ENCODE results near the gene MAPK8IP3.
"Not testable (repeated sequence)": the region's sequence is repeated elsewhere in the genome, so short reads cannot be mapped to it uniquely, and the experiment has no call there.

MAPK8IP3 gene

DNA sequence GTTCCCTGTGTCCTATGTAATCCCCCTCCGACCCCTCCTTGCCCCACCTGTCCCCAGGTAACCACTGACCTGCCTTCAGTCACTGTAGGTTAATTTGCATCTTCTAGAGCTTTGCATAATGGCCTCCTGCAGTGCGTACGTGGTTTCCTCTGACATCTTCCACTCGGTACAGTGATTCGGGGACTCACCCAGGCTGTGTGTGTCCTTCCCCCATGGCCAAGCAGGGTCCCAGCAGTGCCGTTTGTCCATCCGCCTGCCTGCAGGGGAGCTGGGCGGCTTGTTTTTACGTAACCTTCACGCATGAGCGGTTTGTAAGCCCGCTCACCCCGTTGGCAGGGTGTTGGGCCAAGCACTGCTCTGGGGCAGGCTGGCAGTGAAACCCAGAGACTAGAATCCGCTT, 7.9 kb downstream of the MAPK8IP3 start:
- DNase-seq, result no peak

DNA sequence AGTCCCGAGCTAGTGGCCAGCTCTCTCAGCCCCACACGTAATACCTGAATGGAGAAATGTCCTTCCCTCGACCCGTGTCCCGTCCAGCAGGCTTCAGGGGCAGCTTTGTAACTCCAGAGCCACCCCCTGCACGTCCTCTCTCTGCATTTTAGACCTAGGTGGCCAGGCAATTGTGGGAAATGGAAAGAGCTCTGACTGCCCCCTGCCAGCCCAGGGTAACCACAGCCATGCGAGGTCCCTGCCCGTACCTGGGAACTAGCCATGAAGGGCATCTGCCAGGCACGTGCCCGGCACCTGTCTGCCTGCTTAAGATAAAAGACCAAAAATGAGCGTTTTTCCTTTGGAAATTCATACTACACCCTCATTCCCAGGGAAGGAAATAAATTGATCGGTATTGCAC, 9.2 kb downstream of the MAPK8IP3 start:
- DNase-seq, result no peak

DNA sequence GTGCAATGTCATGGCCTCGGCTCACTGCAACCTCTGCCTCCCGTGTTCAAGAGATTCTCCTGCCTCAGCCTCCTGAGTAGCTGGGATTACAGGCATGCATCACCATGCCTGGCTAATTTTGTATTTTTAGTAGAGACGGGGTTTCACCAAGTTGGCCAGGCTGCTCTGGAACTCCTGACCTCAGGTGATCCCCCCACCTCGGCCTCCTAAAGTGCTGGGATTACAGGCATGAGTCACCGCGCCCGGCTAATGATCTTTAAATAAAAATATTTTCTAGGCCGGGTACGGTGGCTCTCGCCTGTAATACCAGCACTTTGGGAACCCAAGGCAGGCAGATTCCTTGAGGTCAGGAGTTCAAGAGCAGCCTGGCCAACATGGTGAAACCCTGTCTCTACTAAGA, 12.2 kb downstream of the MAPK8IP3 start:
- not testable (repeated sequence) for DNase-seq

DNA sequence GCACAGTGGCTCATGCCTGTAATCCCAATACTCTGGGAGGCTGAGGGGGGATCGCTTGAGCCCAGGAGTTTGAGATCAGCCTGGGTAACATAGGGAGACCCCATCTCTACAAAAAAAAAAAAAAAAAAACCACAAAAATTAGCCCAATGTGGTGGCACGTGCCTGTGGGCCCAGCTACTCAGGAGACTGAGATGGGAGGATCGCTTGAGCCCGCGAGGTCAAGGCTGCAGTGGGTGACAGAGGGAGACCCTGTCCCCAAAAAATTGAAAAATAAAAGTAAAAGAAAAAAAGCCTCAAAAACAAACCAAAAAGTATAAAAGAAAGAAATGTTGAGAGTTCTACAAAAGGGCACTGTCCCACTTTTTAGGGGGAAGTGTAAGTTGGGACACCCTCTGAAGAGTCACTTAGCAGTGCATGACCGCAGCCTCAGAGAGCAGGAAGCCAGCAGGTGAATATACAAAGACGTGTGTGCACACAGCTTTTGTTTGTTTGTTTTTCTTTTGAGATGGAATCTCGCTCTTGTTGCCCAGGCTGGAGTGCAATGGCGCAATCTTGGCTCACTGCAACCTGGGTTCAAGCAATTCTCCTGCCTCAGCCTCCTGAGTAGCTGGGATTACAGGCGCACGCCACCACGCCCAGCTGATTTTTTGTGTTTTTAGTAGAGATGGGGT, 13.7 kb downstream of the MAPK8IP3 start:
- DNase-seq, result not testable (repeated sequence)

DNA sequence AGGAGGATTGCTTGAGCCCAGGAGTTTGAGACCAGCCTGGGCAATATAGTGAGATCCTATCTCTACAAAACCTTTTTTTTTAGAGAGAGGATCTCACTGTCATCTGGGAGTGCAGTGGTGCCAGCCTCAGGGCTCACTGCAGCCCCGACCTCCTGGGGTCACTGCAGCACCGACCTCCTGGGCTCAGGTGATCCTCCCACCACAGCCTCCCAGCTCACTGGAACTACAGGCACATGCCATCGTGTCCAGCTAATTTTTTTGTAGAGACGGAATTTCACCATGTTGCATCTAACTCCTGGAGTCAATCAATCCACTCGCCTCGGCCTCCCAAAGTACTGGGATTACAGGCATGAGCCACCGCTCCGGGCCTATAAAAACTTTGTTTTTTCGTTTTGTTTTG, 15.4 kb downstream of the MAPK8IP3 start:
- no peak for DNase-seq

DNA sequence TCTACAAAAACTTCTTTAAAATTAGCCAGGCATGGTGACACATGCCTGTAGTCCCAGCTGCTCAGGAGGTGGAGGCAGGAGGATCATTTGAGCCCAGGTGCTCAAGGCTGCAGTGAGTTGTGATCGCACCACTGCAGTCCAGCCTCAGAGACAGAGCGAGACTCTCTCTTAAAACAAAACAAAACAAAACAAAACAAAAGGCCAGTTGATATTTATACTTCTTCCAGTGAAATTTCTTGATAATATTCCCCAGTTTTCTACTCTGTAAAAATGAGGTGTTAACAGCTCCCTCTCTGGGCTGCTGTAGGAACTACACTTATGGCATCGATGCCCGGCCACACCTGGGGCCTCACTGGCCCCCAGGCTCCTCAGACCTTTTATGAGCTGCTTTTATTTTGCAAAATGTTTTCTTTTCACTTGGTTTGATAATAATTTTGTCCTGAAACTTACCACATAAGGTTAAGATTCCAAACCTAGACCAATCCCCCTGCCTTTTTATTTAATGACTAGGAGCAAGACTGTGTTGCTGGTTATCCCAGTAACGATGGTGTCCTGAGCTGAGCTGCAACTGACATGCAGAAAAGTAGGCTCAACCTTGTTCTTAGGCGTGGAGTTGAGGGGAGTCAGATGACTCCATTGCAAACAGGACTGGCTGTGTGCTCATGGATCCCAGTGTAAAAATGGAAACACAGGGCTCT, 17.6 kb downstream of the MAPK8IP3 start:
- DNase-seq, result peak; percentile 50

DNA sequence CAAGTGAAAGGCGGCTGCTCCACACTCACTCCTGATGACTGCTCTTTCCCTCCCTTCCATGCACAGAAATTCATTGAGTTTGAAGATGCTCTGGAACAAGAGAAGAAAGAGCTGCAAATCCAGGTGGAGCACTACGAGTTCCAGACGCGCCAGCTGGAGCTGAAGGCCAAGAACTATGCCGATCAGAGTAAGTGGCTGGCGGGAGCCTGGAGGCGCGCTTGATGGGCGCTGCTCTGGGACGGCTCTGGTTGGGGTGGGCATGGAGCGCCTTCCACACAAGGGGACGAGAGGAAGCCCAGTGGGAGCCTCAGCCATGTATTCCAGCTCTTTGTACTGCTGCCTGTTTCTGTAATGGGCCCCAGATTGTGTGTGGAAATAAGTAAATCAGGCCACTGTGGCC, 18.5 kb downstream of the MAPK8IP3 start:
- DNase-seq, result no peak

DNA sequence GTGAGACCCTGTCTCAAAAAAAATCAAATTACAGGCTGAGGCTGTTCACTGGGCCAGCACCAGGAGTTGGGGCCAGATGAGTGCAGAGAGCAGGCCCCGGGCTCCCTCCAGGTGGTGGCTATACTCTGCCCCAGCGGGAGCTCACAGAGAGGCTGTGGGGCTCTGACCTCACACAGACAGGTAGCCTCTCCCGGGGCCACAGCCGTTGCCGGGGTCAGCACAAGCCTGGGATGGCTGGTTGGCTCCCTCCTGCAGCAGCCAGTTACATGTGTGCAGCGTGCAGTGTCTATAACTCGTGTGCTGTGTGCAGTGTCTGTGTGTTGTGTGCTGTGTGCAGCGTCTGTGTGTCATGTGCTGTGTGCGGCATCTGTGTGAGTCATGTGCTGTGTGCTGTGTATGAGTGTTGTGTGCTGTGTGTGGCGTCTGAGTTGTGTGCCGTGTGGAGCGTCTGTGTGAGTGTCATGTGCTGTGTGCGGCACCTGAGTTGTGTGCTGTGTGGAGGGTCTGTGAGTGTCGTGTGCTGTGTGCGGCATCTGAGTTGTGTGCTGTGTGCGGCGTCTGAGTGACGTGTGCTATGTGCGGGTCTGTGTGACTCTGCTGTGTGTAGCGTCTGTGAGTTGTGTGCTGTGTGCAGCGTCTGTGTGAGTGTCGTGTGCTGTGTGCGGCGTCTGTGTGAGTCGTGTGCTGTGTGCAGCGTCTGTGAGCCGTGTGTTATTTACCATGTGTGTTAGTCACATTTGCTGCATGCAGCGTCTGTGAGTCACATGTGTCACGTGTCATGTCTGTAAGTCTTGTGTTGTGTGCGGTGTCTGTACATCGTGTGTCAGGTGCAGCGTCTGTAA, 20.9 kb downstream of the MAPK8IP3 start:
- DNase-seq, result no peak

DNA sequence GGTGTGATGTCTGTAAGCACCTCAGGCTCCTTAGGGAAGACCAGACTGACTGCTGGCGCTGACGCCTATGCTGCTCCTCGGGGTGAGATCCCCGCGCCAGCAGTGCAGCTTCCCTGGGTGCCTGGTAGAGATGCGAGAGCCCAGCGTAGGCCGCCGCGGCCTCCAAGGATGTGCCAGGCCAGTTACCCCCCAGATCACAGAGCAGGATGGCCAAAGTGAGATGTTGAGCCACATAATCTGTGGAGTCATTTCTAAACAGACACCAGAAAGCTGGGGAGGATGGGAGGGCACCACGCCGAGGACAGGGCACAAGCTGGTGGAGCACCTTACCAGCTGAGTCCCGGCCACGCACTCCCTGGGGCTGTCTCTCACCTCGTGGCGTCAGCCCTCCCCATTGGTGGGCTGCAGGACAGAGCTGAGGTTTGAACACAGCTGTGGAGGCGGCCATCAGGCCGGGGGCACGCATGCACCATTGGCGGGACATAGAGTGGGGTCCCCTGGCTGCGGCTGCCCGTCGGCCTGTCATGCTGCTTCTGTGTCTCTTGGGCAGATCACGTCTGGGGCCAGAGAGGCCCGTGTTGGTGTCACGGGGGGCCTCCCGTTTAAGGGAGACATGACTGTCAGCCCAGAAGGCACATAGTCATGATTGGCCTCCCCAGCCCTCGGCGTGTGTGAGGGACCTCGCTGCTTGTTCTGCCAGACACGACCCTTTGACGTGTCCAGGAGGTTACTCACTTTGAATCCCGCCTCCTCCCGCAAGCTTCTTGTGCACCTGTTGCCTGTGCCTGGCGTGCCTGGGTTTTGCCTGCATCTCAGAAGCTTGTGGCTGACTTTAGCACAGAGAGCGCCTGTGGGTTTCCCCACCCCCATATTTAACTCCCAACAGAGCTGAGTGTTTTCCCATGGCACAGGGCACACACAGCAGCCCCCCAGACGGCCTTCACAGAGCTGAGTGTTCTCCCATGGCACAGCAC, 21.9 kb downstream of the MAPK8IP3 start:
- DNase-seq, result no peak

DNA sequence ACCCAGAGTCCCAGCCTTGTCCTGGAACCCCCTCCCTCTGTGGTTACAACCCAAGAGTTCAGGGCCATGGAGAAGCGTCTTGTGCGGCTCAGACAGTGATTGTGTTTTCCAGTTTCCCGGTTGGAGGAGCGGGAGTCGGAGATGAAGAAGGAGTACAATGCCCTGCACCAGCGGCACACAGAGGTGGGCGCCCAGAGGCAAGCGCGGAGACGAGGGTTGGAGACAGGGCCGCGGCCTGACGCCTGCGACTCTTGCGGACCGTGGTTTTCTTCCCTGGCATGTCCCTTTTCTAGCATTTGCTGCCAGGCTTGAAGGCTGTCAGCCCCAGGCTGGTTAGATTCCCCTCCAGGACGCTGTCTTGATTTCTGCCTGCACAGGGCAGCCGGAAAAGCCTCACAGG, 23.0 kb downstream of the MAPK8IP3 start:
- no peak for DNase-seq

DNA sequence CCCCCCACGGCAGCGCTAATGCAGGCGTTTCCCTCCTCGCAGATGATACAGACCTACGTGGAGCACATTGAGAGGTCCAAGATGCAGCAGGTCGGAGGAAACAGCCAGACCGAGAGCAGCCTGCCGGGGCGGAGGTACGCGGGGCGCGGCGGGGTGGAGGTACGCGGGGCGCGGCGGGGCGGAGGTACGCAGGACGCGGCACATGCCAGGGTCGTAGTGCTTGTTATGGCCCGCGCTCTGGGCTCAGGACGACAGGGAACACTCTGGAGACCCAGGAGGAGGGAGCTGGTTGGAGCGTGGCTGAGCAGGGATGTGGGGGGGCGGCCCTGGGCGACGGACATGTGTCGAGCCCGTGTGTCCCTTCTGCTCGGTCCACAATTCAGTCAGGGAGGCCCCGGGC, 23.4 kb downstream of the MAPK8IP3 start:
- no peak for DNase-seq

DNA sequence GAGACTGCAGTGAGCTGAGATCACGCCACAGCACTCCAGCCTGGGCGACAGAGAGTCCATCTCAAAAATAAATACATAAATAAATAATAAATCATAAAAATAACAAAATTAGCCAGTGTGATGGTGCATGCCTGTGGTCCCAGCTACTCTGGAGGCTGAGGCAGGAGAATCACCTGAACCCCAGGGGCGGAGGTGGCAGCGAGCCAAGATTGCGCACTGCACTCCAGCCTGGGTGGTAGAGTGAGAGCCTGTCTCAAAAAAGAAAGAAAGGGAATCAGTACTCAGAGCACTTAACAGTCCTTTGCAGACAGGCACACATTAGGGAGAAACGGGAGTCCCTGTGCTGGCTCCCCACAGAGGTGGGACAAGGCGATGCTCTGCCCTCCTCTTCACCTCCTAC, 25.1 kb downstream of the MAPK8IP3 start:
- no peak for DNase-seq

DNA sequence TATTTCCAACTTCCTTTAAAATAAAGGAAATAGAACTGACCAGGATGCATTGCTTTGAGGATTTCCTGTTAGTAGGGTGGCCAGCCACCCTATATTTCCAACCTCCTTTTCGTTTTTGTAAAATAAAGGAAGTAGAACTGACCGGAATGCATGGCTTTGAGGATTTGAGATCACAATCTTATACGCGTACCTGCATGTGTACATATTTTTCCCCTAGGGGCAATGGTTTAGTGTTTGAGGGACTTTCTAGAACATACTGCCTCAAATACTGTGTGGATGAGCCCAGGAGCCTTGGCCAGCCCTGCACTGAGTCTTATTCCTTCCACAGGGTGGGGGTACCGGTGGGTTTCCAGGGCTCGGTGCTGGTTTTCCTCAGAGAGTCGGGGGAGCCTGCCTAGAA, 25.6 kb downstream of the MAPK8IP3 start:
- DNase-seq, result no peak

DNA sequence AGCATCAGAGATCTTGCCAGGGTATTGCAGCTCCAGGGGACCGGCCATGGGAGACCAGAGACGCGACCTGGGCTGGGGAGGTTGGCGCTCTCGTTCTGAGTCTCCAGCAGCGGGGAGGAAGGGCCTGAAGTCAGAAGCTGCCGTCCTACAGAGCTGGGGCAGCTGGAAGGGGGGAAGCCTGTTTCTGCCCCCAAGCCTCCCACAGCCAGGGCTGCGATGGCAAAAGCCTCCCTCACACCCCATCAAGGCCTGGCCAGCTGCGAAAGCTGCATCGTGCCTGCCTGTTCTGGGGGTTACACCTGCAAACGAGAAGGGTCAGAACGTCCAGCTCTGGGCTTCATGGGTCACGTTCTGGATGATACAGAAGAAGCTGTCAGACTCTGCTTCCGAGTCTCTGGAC, 26.1 kb downstream of the MAPK8IP3 start:
- DNase-seq, result no peak

DNA sequence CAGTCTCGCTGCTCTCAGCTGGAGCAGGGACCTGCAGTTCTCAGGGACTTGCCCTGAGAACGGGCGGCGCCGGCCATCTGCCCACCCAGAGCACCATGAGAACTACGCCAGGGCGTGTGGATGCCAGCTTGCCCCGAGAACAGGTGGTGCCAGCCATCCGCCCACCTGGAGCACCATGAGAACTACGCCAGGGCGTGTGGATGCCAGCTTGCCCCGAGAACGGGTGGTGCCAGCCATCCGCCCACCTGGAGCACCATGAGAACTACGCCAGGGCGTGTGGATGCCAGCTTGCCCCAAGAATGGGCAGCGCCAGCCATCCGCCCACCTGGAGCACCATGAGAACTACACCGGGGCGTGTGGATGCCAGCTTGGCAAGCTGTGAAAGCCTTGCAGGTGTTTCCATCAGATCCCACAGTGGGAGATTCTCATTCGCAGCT, 26.6 kb downstream of the MAPK8IP3 start:
- DNase-seq, result not testable (repeated sequence)

DNA sequence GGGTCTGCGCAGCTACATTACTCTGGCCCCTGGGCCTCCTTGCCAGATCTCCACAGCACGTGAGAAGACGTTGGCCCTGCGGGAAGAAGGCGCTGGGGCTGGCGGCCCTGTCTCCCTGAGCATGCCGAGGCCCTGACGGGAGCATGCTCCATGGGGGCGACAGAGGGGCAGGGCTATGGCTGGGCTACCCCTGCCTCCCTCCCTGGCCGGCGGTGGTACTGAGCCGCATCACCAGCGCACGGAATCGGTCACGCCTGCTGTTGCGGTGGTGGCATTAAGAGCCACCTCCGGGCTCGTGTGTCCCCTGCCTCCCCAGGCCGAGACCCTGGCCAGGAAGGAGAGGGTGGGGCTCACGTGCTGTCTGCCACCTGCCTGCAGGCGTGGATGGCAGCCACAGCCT, 28.1 kb downstream of the MAPK8IP3 start:
- DNase-seq, result no peak

DNA sequence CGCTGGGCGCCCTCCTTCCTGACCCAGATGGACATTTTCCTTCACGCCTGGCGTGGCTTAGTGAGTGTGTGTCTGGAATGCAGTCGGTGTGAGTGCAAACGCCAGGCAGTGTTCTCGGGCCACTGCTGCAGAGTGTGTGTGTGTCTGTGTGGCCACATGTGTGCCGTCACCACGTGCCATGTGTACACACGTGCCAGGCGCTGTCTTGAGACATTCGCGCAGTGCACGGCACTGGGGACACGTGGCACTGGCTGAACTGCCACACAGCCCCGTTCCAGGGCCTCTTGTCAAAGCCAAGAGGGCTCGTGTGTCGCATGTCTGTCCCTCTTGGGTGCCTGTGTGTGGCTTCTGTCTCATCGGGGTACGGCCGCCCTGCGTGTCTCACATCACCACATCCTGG, 28.8 kb downstream of the MAPK8IP3 start:
- DNase-seq, result no peak

DNA sequence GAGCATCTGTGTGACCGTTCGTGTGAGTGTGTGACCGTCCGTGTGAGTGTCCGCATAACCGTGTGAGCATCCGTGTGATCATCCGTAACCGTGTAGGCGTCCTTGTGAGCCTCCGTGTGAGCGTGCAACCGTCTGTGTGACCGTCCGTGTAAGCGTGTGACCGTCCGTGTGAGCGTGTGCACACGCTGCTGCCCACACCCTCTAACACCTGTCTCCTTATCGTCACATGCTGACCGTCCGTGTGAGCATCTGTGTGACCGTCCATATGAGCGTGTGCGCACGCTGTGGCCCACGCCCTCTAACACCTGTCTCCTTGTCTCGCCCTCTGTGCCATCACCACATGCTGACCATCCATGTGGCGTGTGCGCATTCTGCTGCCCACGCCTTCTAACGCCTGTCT, 34.2 kb downstream of the MAPK8IP3 start:
- DNase-seq, result no peak

DNA sequence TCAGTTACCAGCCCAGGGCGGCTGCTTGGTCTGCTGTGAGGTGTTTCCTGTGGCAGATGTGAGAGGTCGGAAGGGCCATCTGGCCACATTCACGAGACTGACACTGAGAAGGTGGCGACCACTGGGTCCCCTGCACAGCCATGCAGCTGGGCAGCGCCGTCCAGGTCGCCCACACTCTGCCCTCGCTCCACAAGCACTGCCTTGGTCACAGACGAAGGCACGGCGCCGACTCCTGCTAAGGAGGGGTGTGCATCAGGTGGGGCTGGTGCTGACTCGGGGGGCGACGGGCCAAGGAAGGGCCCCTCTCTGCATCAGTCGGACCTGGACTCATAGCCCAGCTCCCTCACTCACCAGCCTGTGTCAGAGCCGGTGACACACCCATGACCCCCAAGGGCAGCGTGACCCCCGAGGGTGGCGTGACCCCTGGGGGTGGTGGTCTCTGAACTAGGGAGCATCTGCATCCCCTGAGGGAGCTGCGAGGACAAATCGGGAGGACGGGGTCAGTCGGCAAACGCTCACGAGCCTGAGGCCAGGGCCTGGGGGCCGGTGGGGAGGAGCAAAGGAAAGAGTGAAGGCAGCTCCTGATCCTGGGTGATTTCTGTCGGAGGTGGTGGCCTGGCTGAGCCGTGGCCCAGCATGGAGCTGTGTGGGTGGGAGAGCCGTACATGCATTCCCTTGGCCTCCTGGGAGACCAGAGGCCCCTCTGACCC, 34.9 kb downstream of the MAPK8IP3 start:
- no peak for DNase-seq

DNA sequence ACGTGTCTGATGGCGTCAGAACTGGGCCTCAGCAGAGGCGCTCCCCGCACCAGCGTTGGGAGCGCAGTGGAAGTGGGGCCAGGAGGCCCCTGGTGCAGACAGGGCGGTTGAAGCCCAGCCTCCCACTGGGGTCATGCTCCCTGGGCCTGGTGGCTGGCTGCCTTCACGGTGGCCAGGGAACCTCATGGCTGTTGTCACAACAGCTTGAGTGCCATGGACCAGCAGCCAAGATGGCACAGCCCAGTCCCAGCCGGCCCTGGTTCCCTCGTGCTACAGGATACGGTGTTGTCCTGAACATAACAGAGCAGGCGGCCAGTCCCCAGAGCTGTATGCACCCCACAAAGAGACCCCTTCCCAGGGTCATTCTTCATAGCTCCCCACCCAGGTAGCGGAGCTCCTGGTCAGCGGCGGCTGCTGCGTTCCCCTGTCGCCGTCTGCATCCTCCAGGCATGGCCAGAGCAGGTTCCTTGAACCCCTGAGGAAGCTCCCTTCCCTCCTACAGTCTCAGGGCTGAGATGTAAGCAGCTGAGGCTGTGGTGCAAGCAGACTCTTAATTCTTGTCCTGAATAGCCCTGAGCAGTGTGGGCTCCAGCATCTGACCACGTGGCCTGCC, 35.7 kb downstream of the MAPK8IP3 start:
- DNase-seq, result no peak

Data from activated naive CD4-positive, alpha-beta T cell treated with Interleukin-2 at 50 U/mL for 16 hours (primary cell).